Glomerular visceral epithelial cell (primary cell): Measurements from ENCODE around the gene GALNT7.
"Not testable (repeated sequence)": the region's sequence is repeated elsewhere in the genome, so short reads cannot be mapped to it uniquely, and the experiment has no call there.

Experiments used
- DNase-seq: peaks from one replicate; pipeline ENCODE4 v3.0.0-alpha.2; 2016; ENCODE audit errors: extremely low spot score

GALNT7 gene

GRCh38 chr4:173168396-173169177, at the start of gene GALNT7:
Gene GALNT7 (plus strand): TSS chr4:173168811. CDS start chr4:173168836, 25 bp downstream.
- peak; percentile 89 for DNase-seq

- not testable (repeated sequence) for DNase-seq
Measured at GRCh38 chr4:173118819-173119218, 49.8 kb upstream of the GALNT7 start.

GRCh38 chr4:173119818-173120217, 48.8 kb upstream of the GALNT7 start:
- DNase-seq, result peak; percentile 13

- peak; percentile 69 for DNase-seq
Measured at GRCh38 chr4:173121076-173121561, 47.5 kb upstream of the GALNT7 start.

GRCh38 chr4:173124209-173124865, 44.3 kb upstream of the GALNT7 start:
- DNase-seq, result no peak

GRCh38 chr4:173125216-173125812, 43.3 kb upstream of the GALNT7 start:
- DNase-seq, result no peak

- no peak for DNase-seq
Measured at GRCh38 chr4:173128199-173128890, 40.3 kb upstream of the GALNT7 start.

- DNase-seq, result no peak
Measured at GRCh38 chr4:173130687-173131086, 37.9 kb upstream of the GALNT7 start.

- DNase-seq, result no peak
Measured at GRCh38 chr4:173134426-173134825, 34.2 kb upstream of the GALNT7 start.

- peak; percentile 48 for DNase-seq
Measured at GRCh38 chr4:173135241-173135847, 33.3 kb upstream of the GALNT7 start.

- DNase-seq, result no peak
Measured at GRCh38 chr4:173138624-173139023, 30.0 kb upstream of the GALNT7 start.

GRCh38 chr4:173139561-173139960, 29.1 kb upstream of the GALNT7 start:
- no peak for DNase-seq

GRCh38 chr4:173145131-173145530, 23.5 kb upstream of the GALNT7 start:
- no peak for DNase-seq

- no peak for DNase-seq
Measured at GRCh38 chr4:173146456-173146855, 22.2 kb upstream of the GALNT7 start.

GRCh38 chr4:173151496-173151895, 17.1 kb upstream of the GALNT7 start:
- DNase-seq, result no peak

GRCh38 chr4:173152104-173152503, 16.5 kb upstream of the GALNT7 start:
- no peak for DNase-seq

GRCh38 chr4:173153445-173153844, 15.2 kb upstream of the GALNT7 start:
- DNase-seq, result no peak

- DNase-seq, result no peak
Measured at GRCh38 chr4:173159791-173160190, 8.8 kb upstream of the GALNT7 start.

GRCh38 chr4:173160871-173161270, 7.7 kb upstream of the GALNT7 start:
- DNase-seq, result no peak

GRCh38 chr4:173161311-173161710, 7.3 kb upstream of the GALNT7 start:
- DNase-seq, result no peak

GRCh38 chr4:173165706-173166105, 2.9 kb upstream of the GALNT7 start:
- no peak for DNase-seq

GRCh38 chr4:173166491-173166890, 2.1 kb upstream of the GALNT7 start:
- DNase-seq, result no peak
